Anterior cingulate cortex (tissue), 58 donors: Measurements from ENCODE around the gene RASGEF1C.
A peak's percentile ranks its signal among the peaks of the same experiment; 100 is the strongest.

Experiments used
- DNase-seq, 58 donors: peaks; one replicate each; lab custom pipeline; 2025; lab: John Stamatoyannopoulos, UW

Gene RASGEF1C

DNA sequence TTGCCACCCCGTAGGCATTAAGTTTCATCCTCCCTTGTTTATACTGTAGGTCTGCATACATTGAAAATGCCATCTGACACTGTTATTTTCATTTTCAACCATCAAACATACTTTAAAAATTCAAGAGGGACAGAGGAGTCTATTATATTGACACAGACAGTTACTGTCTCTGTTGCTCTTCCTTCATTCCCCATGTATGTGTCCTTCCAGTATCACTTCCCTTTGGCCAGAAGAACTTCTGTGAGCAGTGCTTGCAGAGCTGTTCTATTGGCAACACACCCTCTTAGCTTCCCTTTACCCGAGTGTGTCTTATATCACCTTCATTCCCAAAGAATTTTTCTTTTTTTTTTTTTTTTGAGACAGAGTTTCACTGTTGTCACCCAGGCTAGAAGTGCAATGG lies 42.8 kb downstream of the RASGEF1C start:
- DNase-seq: peak in 2 of 58 donors; percentile 21 to 24

DNA sequence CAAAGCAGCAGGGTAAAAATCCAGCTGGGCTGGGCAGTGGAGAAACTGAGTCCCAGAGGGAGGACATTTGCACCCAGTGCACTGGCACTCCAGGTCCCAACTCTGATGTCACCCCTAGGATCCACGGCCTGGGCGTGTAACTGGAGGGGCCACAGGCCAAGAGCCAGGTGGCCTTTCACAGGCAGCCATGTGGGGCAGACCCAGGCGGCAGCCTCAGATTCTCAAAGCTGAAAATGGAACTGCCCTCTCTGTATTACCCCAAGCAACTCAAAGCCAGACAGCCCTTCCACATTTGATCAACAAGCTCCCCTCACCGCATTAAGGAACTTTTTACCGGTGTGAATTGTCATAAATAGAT lies 46.7 kb downstream of the RASGEF1C start:
- no peak for DNase-seq

DNA sequence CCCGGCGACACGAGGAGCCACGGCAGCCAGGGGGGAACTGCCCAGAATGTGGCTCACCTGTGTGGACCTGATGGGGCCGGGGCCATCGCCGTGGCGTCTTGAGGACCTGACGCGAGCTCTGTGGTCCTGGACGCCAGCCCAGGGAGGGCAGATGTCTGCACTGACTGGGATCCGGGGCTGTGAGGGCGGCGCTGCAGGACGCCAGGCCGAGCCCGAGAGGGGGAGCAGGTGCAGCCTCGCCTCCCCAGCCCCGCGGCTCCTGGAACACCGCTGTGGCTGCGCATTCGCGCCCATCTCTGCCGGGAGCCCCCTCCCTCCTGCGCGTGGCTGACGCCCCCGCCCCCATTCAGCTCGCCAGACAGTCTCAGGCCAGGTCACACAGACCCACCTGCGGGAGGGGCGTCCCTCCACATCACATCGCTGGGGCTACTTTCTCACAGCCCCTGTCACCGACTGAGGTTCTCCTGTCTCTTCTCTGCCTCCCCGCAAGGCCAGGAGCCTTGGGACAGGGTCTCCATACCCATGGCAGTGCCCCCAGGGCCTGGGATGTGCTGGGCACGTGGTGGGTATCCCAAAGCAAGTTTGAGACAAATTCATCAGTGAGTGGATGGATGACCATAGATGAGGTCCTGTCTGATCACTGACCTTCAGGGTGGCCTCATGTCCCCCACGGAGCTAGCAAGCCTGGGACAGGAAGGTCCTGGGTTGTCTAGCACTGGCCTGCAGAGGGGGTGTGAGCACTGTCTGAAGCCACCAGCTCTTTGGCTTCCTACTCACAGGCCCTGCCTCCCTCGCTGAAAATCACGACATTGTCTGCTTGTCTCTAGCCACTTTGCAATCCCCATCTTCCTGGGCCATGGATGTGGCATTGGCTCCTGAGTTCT lies 47.3 kb downstream of the RASGEF1C start:
- DNase-seq: peak in 25 of 58 donors; percentile 31 to 74 (median 50)

DNA sequence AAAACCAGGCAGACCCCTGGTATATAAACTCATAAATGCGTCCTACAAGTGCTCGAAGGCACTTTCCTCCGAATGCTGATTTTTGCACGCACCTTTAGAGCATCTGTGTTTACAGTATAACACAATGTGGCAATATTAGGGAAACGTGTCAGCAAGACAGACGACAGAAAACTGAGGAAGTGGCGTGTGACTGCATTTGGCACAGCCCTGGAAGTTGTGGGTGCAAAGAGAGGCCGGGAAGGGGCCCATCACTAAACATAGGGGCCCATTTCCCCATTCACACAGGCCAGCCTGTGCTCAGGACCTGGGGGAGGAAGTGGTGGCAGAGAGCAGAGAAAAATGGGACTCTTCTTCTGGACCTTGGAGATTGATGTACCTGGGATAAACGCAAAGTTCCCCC lies 48.2 kb downstream of the RASGEF1C start:
- peak in 5 of 58 donors; percentile 30 to 45 (median 33) for DNase-seq

DNA sequence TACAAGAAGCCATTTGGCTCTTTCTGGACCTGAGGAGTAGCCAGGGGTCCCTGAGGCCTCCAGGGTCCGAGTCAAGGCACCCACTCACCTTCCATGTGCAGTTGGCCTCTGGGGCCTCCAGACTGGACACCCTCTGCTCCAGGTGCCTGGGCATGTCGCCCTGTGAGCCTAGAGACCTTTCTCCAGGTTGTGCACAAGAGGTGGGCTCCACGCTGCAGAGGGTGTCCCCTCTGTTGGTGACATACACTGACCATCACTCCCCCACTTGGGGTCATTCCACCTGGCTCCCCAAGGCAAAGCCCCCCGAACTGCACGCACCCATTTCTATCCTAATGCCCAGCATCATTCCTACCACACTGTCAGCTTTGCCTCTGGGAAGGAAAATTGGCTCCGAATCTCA lies 48.8 kb downstream of the RASGEF1C start:
- no peak for DNase-seq

DNA sequence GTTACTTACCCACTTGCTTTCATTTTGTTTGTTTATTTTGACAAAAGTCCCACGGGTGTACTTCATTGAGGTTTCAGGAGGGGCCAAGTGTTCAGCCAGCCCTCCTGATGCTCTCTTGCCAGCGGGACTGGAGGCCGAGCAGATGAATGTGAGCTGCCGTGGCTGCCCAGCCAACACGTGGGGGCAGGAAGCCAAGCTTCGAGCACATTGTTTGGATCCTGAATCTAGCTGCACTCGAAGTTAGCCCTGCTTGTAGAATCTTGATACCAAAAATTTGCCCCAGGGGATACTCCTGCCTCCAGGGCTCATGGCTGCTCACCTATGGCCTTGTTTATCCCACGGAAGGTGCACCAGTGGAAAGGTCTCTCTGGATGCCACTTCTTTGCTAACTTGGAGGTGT lies 49.3 kb downstream of the RASGEF1C start:
- DNase-seq: no peak

DNA sequence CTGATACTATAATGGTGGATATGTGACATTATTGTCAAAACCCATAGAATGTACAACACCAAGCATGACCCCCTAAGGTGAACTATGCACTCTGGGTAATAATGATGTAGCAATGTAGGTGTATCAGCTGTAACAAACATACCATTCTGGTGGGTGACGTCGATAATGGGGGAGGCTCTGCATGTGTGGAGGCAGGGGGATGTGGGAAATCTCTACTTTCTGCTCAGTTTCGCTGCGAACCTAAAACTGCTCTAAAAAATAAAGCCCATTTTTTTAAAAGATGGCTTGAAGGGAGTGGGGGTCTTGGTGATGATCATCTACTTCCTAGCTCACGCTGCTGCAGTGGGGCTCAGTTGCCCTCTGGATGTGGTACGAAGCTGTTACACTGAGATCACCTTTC lies 51.1 kb downstream of the RASGEF1C start:
- no peak for DNase-seq

DNA sequence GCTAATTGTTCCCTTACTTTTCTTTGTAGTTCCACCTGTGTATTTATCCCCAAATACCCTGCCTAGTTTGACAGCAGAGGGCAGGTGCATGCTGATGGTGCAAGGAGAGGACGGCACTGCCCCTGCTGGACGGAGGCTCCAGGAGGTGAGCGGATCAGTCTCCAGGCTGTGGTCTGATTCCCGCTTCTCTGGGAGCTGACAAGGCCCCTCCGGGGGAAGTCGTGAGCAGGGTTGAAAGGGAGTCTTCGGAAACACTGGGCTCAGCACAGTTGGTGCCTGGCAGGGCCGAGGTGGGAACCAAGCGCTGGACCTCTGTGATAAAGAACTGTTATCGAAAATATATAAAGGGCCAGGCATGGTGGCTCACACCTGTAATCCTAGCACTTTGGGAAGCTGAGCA lies 52.9 kb downstream of the RASGEF1C start:
- DNase-seq: no peak

DNA sequence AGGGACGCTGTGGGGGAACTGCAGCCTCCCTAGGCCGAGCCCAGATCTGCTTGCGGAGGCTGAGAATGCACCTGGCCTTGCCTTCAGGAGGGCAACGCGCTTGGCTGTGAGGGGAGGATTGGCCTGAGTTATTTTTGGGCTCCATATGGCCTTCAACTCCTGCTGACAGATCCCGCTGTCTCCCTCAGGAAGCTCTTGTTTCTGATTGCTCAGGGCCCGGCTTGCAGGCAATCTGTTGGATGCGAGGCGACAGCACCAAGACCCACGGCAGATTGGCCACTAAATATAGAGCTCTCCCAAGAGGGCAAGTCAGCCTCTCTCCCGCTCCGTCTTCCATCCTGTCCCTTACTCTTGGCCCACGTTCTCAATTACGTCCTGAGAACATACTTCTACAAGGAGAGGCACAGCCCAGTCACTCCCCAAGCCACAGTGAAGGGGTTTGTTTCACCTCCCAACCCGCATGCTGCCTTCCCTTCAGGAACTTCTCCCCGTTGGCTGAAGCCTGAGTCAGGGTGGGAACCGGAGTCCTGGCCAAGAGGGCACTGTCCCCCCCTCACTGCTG lies 53.6 kb downstream of the RASGEF1C start:
- peak in 19 of 58 donors; percentile 32 to 81 (median 51) for DNase-seq

DNA sequence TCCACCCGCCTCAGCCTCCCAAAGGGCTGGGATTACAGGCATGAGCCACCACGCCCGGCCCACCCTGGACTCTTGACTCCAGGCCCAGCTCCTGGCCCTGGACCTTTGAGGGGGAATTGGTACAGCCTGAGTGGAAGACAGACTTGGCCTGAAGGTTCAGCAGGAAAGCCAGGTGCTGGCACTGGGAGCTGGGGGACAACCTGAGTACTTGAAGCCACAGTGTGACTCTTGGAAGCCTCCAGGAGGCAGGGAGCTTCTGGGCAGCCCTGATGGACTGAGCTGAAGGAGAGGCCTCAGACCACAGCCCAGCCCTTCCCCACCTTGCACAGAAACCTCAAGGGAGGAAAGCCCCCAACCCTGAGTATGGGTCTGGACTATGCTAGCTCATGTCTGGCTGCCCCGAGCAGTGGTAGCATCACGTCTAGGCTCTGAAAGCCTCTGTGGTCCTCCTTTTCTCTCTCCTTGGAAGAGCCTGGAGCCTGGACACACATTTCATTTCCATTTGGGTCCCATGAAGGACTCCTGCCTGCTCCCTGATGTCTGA lies 54.1 kb downstream of the RASGEF1C start:
- no peak for DNase-seq

DNA sequence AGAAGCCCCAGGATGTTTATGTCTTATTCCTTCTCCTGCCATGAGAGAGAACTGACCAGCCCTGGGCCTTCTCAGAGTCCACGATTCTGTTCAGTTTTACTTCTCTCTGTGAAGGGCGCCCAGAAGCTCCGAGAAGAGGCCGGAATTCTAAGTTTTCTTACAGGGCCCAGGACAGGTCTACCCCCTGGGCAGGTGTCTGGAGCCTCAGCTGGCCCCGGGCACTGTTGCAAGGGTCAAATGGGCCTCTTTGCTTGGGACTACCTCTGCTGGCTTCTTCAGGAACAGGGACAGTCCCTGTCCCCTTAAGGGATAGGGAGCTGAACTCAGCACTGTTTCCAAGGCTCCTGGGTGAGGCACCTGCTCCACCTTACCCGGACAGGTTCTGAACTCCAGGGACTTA lies 55.0 kb downstream of the RASGEF1C start:
- DNase-seq: no peak

DNA sequence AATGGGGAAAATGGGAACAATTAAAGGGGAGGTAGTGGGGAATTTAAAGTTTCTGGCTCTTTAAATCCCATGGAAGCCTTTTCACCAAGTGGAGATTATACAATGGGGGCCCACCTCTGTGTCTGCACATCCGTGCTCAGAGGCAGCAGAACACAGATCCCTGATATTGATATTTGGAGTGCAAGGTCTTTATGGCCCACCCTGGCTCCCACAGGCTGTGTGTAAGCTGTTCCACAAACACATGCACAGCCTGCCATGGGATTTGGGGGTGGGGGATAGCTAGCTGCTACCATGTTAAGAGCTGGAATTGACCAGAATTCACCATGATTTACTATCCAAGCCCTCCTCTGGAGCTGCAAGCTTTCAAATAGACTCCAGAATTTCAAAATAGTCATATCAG lies 55.9 kb downstream of the RASGEF1C start:
- no peak for DNase-seq

DNA sequence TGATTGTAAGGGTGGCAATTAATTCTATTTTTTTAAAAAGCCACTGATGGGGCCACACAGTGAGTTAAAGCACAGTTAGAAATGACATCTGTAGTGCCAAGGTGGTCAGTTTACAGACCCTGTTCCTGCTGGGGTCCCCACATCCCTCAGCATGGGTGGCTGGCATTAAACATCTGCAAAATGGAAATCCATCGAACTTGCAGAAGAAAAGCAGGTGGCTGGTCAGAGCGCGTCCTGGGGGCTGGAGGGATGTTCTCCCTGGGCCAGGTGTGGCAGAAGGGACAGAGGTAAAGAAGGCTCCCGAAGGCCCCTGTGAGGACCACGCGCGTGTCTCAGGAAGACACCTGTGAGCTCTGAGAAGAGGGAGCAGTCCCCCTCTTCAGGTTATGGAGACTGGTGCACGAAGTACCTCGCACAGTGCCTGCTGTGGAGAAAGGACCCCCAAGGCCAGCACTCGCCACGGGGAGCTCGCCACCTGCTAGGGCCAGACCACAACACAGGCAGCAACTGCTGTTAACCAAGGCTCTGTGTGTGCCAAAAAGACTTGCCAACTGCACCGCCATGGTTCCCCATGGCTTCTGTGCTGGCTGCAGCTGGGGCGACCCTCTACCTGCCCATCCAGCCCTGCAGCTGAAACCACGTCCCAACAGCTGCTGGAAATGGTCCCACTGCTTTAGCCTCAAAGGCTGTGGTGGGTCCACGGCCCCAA lies 65.2 kb downstream of the RASGEF1C start:
- DNase-seq: no peak

DNA sequence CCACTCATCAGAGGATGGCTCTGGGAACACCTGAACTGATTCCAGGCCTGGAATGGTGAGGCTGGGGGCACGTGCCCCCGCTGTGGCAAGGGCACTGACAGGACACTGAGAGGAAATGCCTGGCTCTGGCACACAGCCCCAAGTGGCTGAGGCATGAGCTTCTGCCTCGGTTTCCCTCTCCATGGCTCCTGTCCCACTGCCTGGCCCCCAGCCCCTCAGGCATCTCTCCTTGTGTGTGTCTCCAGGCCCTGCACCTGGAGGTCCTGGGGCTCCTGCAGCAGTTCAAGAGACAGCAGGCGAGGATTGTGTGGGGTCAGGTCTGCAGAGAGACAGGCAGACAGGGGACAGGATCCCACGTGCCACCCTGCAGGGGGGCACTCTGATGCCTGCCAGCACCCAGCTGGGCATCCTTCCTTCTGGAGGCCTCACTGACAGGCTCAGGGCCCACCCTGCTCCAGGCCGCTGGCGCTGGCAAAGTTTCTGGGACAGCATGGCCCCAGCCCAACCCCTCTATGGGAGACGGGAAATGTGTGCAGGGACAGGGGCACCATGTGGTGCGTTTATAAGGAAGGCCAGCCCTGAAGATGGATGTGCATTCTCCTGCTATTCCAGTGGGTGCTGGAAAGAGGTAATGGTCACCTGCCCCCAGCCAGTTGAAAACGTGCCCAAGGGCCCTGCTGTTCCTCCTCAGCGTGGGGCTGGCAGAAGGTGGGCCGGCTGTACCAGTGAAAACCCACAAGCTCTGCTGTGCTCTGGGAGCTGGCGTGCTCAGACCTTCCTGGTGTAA lies 66.0 kb downstream of the RASGEF1C start:
- no peak for DNase-seq

DNA sequence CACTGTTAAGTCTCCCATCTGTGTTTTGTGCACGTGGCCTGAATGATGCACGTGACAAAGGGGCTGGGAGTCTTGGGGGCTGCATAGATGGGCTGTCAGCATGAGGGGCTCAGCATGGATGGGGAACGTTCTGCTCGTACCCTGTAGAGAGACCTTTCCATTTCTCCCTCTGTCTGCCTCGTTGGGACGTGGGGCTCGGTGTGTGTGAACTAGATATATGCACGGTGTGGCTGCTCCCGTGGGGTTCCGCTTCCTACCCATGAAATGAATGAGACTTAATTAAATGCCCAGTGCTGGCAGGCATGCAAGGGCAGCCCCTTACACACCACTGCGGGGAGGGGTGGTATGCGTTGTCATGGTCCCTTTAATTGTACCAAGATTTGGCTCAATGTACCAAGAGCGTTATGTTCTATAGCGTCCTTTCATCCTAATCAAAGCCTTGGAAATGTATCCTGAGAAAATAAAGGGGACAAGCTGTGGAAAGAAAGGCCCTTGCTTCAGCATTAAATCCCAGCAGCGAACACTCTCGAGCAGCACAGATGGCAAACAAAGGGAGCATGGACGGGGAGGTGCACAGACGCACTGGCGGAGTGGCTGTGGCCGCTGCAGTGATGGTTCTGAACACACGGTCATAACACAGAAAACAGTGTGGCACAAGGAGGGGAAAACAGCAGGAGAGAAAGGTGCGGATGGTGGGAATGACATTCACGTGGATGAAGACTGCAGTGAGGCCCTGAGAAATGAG lies 66.8 kb downstream of the RASGEF1C start:
- peak in 3 of 58 donors; percentile 19 to 27 (median 21) for DNase-seq

DNA sequence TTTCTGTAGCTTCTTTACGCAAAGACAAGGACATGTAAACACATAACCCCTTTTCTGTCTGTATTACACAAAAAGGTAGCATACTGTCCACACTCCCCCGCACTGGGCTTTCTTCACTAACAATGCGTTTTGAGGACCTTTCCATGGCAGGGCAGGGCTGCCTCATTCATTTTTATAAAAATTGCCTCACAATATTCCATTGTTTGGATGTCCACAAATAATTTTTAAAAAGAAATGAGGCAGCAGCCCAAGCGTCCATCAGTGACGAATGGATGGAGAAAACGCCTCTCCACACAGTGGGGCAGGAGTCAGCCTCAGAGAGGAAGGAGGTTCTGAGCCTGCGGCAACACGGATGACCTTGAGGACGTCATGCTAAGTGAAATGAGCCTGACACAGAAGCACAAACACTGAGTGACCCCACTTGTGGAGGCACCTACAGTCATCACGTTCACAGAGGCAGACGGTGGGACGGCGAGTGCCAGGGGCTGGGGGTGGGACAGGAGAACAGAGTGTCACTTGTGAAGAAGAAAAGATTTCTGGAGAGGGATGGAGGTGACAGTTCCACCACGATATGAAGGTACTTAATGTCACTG lies 67.8 kb downstream of the RASGEF1C start:
- DNase-seq: no peak

DNA sequence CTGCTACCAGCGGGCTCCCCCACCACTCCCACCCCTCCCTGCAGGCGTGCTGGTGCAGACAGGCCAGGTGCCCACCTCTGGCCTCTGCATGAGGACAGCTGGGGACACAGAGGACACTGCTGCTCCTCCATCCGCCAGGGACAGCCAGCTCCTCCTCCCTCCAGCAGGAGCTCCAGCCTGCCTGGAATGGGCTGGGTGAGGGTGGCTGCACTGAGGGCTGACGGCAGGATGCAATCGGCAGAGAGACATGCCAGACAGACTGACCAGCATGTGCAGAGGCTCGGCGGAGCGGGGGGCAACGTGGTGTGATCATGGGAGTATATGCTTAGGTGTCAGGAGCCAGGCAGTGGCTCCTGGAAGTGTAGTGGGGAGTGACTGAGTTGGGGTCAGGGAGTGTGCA lies 68.4 kb downstream of the RASGEF1C start:
- DNase-seq: no peak

DNA sequence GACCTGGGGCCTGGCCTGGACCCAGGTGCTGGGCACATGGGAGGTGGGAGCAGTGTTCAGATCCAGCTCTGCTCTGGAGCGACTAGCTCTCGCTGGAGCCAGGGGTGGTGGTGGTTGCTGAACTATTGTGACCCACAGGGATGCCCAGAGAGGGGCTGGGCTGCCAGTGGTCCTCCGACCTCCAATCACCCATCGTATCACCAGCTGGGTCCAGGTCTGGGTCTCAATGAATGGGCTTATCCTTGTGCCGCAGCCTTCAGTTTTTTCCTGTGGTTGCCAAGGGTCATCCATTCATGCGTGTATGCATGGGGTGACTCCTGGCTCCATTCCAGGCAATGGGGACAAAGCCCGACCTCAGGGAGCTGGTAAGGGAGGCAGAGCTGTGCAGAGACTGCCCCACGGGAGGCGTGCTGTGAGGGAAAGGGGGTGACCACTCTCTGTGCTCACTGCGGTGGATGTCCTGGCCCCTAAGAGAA lies 68.9 kb downstream of the RASGEF1C start:
- peak in 1 of 58 donors; percentile 53 for DNase-seq

DNA sequence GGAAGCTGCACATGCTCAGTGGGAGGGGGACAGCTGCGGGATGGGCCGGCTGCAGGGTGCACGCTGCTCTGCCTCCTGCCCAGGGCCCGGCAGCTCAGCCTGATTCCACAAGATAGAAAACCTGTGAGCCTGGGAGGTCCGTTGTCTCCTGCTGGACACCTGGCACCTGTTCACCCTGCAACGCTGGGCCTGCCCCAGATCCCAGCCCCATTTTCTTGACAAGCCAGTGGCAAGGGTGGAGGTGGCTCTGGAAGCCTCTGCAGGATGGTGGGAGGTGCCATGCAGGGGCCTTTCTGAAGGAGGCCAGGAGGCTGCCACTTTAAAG lies 69.3 kb downstream of the RASGEF1C start:
- no peak for DNase-seq
